K562 (cell line): Measurements from ENCODE around the gene C2orf42. TPM values are rescaled to one million over a fixed set of nuclear protein-coding genes. Genes with fewer than 3 reads are reported as not detected.

Experiments
- BRD4 ChIP-seq: fragments of 200-600 bp; sonication (generic); IDR thresholded peaks from 2 replicates; pipeline ENCODE4 v1.6.1; 2017; ENCODE audit warnings: inconsistent platforms
- KLF16 ChIP-seq: IDR thresholded peaks from 2 replicates; pipeline ENCODE4 v1.6.1; 2016; ENCODE audit warnings: antibody characterized with exemption
- PPARD ChIP-seq: fragments of 250-450 bp; sonication (Bioruptor Pico); IDR thresholded peaks from 2 replicates; pipeline ENCODE4 v1.8.0; 2022; ENCODE audit warnings: inconsistent platforms, mild to moderate bottlenecking, moderate library complexity
- RAD51 ChIP-seq: fragments of 450-650 bp; IDR thresholded peaks from 2 replicates; pipeline ENCODE4 v1.7.1; 2016; ENCODE audit warnings: low read depth, mild to moderate bottlenecking, borderline replicate concordance
- SMARCC2 ChIP-seq: fragments of 450-650 bp; IDR thresholded peaks from 2 replicates; pipeline ENCODE4 v1.6.1; 2017; ENCODE audit warnings: antibody characterized with exemption, moderate library complexity, mild to moderate bottlenecking, low read depth
- ZNF121 ChIP-seq: sonication (generic); formaldehyde crosslinking; conservative IDR thresholded peaks from 2 replicates; pipeline ENCODE4 v1.8.0; 2022; ENCODE audit warnings: missing genetic modification reagents
- ZNF174 ChIP-seq: fragments of 250-450 bp; sonication (Bioruptor Pico); IDR thresholded peaks from 2 replicates; pipeline ENCODE4 v1.4.0; 2020; ENCODE audit warnings: mild to moderate bottlenecking
- ZNF561 ChIP-seq: fragments of 450-650 bp; formaldehyde crosslinking; conservative IDR thresholded peaks from 2 replicates; pipeline ENCODE4 v1.4.0; 2020; ENCODE audit warnings: mild to moderate bottlenecking, moderate library complexity
- ZNF717 ChIP-seq: fragments of 250-450 bp; sonication (Bioruptor Pico); IDR thresholded peaks from 2 replicates; pipeline ENCODE4 v1.5.0; 2021
- ZNF76 ChIP-seq: fragments of 250-450 bp; sonication (Bioruptor Pico); IDR thresholded peaks from 2 replicates; pipeline ENCODE4 v1.4.0; 2020; ENCODE audit warnings: mild to moderate bottlenecking, moderate library complexity, borderline replicate concordance
- polyA plus RNA-seq, 8 experiments: library from polyadenylated mRNA; depleted of rRNA in 4 of 8; stranded (reverse) in 5 of 8; unstranded in 3 of 8; fragments of >200 nt; fragmentation: Nextera tagmentation in 2 of 8; fragmentation: Illumina TruSeq in 1 of 8; extraction: Ambion mirVana in 2 of 8; extraction: Trizol in 1 of 8; gene quantifications; 2 replicates each; pipeline versions ENCODE4 v1.2.1 to v1.2.3, GENCODE V29; 2011 to 2014; ENCODE audit warnings: inconsistent platforms in 1 of 8, missing spikeins in 1 of 8
- total RNA-seq, 7 experiments: library from RNA; depleted of rRNA in 6 of 7; stranded (reverse); fragments of >200 nt in 6 of 7; fragmentation: Illumina TruSeq in 2 of 7; extraction: Trizol in 2 of 7; gene quantifications; 2 replicates each; pipeline versions ENCODE4 v1.2.1 to v1.2.3, GENCODE V29; 2011 to 2021; ENCODE audit warnings: low replicate concordance in 1 of 7
- TF ChIP-seq, protein P1 (sequence below): sonication (generic); formaldehyde crosslinking; IDR thresholded peaks from 2 replicates; pipeline ENCODE4 v1.8.0; 2022; ENCODE audit warnings: mild to moderate bottlenecking, missing genetic modification reagents
- TF ChIP-seq, protein P2 (sequence below), 2 experiments: fragments of 450-650 bp; formaldehyde crosslinking in 1 of 2; IDR thresholded peaks; 2 replicates each; pipeline versions ENCODE4 v1.4.0 to v1.6.1; 2014 to 2020; ENCODE audit warnings: mild to moderate bottlenecking in 2 of 2, borderline replicate concordance in 1 of 2, low read depth in 1 of 2
- TF ChIP-seq, protein P3 (sequence below): fragments of 450-650 bp; IDR thresholded peaks from 2 replicates; pipeline ENCODE4 v1.6.1; 2017; ENCODE audit warnings: mild to moderate bottlenecking, moderate library complexity
- TF ChIP-seq, protein P4 (sequence below): sonication (generic); formaldehyde crosslinking; IDR thresholded peaks from 2 replicates; pipeline ENCODE4 v1.9.0; 2022; ENCODE audit warnings: mild to moderate bottlenecking, missing genetic modification reagents
- TF ChIP-seq, protein P5 (sequence below): sonication (generic); formaldehyde crosslinking; IDR thresholded peaks from 2 replicates; pipeline ENCODE4 v1.8.1; 2023; ENCODE audit warnings: mild to moderate bottlenecking, missing genetic modification reagents

The C2orf42 gene
- total and polyA plus RNA-seq, 9 of the 15 experiments (the other 6 are each of a cell fraction or from before 2014, with no cell fraction given): 4.6 to 10.9 (median 7.5) TPM

DNA sequence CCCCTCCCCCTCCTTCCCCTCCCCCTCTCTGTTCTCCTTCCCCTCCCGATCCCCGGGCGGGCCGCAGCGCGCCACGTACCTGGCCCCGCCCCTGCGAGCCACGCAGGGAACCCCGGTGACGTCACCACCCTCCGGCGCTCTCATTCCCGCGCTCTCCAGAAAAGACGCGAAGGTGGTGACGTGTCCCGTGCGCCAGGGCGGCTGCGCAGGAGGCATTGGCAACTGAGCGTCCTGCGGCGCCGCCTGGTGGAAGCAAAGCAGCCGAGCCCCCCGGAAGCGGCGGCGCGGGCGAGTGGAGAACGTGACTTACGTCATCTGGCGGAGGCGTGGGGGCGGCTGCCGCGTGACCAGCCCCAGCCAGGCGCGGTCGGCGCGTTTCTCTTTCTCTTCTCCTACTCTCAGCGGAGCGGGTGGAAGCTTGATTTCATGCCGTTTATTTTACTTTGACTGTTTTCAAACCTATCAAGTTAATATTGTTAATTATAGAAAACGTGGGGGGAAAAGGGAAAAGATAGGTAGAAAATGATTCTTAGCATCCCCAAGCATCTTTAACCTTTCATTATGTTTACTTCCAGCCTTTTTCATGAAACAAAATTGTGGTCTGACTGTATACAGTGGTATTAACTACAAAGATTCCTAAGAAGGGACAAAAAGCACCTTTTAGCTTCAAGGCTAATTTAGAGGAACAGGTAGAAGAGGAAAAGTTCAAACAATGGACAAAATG is 48.1 kb downstream of the C2orf42 start (continued):
- TF ChIP-seq ZNF121 (CRISPR knock-in tag): no peak
- TF ChIP-seq, protein P1, sequence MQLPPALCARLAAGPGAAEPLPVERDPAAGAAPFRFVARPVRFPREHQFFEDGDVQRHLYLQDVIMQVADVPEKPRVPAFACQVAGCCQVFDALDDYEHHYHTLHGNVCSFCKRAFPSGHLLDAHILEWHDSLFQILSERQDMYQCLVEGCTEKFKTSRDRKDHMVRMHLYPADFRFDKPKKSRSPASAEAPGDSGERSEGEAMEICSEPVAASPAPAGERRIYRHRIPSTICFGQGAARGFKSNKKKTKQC (CRISPR knock-in tag): peak; percentile 40; the same call in 1 of the 2 replicates
- no peak for TF ChIP-seq PPARD (CRISPR knock-in tag)
- TF ChIP-seq ZNF76 (CRISPR knock-in tag): peak; percentile 77
- peak; percentile 72 for TF ChIP-seq KLF16
- TF ChIP-seq, protein P2, sequence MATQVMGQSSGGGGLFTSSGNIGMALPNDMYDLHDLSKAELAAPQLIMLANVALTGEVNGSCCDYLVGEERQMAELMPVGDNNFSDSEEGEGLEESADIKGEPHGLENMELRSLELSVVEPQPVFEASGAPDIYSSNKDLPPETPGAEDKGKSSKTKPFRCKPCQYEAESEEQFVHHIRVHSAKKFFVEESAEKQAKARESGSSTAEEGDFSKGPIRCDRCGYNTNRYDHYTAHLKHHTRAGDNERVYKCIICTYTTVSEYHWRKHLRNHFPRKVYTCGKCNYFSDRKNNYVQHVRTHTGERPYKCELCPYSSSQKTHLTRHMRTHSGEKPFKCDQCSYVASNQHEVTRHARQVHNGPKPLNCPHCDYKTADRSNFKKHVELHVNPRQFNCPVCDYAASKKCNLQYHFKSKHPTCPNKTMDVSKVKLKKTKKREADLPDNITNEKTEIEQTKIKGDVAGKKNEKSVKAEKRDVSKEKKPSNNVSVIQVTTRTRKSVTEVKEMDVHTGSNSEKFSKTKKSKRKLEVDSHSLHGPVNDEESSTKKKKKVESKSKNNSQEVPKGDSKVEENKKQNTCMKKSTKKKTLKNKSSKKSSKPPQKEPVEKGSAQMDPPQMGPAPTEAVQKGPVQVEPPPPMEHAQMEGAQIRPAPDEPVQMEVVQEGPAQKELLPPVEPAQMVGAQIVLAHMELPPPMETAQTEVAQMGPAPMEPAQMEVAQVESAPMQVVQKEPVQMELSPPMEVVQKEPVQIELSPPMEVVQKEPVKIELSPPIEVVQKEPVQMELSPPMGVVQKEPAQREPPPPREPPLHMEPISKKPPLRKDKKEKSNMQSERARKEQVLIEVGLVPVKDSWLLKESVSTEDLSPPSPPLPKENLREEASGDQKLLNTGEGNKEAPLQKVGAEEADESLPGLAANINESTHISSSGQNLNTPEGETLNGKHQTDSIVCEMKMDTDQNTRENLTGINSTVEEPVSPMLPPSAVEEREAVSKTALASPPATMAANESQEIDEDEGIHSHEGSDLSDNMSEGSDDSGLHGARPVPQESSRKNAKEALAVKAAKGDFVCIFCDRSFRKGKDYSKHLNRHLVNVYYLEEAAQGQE (IDR thresholded peaks at IDR 0.05; ENCODE audit: borderline replicate concordance): peak; percentile 97
- TF ChIP-seq, protein P2 (CRISPR knock-in tag; IDR thresholded peaks at IDR 0.05; ENCODE audit: low read depth): no peak
- TF ChIP-seq, protein P3, sequence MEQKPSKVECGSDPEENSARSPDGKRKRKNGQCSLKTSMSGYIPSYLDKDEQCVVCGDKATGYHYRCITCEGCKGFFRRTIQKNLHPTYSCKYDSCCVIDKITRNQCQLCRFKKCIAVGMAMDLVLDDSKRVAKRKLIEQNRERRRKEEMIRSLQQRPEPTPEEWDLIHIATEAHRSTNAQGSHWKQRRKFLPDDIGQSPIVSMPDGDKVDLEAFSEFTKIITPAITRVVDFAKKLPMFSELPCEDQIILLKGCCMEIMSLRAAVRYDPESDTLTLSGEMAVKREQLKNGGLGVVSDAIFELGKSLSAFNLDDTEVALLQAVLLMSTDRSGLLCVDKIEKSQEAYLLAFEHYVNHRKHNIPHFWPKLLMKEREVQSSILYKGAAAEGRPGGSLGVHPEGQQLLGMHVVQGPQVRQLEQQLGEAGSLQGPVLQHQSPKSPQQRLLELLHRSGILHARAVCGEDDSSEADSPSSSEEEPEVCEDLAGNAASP: no peak
- TF ChIP-seq, protein P4, sequence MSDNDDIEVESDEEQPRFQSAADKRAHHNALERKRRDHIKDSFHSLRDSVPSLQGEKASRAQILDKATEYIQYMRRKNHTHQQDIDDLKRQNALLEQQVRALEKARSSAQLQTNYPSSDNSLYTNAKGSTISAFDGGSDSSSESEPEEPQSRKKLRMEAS (CRISPR knock-in tag): peak; percentile 82
- TF ChIP-seq BRD4: 0 out of 2 replicates have a peak, but pooled peaks have one; percentile 48
- no peak for TF ChIP-seq ZNF561
- TF ChIP-seq SMARCC2: 0 out of 2 replicates have a peak, but pooled peaks have one; percentile 23
- TF ChIP-seq ZNF174: peak; percentile 72; the same call in 1 of the 2 replicates
- TF ChIP-seq ZNF717: no peak
- TF ChIP-seq RAD51: peak; percentile 82
- TF ChIP-seq, protein P5, sequence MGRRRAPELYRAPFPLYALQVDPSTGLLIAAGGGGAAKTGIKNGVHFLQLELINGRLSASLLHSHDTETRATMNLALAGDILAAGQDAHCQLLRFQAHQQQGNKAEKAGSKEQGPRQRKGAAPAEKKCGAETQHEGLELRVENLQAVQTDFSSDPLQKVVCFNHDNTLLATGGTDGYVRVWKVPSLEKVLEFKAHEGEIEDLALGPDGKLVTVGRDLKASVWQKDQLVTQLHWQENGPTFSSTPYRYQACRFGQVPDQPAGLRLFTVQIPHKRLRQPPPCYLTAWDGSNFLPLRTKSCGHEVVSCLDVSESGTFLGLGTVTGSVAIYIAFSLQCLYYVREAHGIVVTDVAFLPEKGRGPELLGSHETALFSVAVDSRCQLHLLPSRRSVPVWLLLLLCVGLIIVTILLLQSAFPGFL (CRISPR knock-in tag): no peak
